ENCODE data around the gene FSCN2.

DNA sequence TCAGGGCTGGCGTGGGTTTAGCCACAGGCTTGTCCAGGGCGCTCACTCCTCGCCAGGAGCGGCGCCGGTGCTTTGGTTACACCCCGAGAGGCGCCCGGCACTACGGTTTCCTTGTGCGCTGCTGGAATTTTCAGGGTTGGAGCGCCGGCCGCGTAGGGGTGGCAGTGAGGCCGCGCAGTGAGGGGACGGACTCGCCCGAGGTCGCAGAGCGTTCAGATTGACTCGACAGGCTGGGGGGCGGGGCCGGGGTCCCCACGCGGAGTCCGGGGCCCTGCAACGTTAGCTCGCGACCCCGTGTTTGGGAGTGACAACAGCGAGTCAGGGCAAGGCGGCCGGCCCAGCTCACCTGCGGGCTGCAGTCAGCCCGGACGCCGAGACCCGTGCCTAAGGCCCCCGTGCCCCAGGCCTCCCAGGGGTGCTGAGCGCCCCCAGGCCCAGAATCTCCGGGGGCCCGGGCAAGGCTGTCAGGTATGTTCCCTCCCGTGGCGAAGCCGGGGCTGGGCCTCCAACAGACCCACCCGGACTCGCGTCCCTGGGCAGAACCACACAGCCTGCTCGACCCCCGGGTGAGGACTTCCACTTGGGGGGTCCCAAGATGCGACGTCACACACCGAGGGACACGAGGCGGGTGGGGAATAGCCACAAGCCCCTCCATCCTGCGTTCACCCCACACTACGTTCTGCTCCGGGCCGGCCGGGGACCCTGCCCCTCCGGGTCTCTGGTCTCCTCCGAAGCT lies 14.3 kb upstream of the FSCN2 start:
- TF ChIP-seq, protein P1, sequence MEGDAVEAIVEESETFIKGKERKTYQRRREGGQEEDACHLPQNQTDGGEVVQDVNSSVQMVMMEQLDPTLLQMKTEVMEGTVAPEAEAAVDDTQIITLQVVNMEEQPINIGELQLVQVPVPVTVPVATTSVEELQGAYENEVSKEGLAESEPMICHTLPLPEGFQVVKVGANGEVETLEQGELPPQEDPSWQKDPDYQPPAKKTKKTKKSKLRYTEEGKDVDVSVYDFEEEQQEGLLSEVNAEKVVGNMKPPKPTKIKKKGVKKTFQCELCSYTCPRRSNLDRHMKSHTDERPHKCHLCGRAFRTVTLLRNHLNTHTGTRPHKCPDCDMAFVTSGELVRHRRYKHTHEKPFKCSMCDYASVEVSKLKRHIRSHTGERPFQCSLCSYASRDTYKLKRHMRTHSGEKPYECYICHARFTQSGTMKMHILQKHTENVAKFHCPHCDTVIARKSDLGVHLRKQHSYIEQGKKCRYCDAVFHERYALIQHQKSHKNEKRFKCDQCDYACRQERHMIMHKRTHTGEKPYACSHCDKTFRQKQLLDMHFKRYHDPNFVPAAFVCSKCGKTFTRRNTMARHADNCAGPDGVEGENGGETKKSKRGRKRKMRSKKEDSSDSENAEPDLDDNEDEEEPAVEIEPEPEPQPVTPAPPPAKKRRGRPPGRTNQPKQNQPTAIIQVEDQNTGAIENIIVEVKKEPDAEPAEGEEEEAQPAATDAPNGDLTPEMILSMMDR (IDR thresholded peaks at IDR 0.05), result no peak
- TF ChIP-seq POLR2AphosphoS5 (IDR thresholded peaks at IDR 0.05) (peak in 1 of 3 donors; percentile 48), POLR2A (IDR thresholded peaks at IDR 0.05) (peak; percentile 19)

Data from breast epithelium (tissue), 3 donors.